Subcutaneous adipose tissue (tissue), 4 donors: ENCODE results near the gene BBOX1. TPM values are rescaled to one million over a fixed set of nuclear protein-coding genes. Genes with fewer than 3 reads are reported as not detected.

Experiments
- total RNA-seq, 4 donors: library from RNA; depleted of rRNA; stranded (reverse); fragments of >200 nt; gene quantifications; one replicate each; pipeline ENCODE4 v1.1.0, GENCODE V29; 2016
- TF ChIP-seq, protein P1 (sequence below): fragments of 450-650 bp; IDR thresholded peaks from one replicate; pipeline ENCODE4 v1.5.1; 2016; ENCODE audit warnings: low read depth, mild to moderate bottlenecking, control low read depth, antibody characterized with exemption, moderate library complexity

BBOX1 gene
- total RNA-seq, 4 donors from 2014 or later: not detected

DNA sequence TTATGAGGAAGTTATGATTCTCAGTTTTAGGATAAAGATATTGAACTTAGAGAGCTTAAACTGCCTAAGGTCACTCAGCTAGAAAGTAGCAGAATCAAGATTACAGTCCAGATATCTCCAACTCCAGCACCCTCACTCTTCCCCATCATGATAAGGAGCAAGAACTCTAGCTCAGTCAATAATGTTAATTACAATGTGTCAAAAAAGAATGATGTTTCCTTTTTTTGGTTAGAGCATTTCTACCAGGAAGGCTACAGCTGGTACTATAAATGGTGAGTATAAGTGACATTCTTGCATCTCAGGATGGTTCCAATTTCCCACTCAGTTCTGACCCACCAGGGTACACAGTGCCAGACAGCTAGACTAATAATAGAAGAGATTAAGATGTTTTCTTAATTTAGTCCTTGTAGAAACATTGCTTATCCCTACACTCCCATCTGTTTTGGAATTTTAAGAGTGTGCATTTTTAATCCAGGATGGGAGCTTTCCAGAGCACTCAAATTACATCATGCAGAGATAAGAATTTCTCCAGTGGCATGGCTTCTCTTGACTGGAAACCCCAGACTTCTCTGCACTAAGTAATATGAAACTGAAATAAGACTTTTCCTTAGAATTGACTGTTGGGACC is 21.6 kb upstream of the BBOX1 start:
- TF ChIP-seq, protein P1, sequence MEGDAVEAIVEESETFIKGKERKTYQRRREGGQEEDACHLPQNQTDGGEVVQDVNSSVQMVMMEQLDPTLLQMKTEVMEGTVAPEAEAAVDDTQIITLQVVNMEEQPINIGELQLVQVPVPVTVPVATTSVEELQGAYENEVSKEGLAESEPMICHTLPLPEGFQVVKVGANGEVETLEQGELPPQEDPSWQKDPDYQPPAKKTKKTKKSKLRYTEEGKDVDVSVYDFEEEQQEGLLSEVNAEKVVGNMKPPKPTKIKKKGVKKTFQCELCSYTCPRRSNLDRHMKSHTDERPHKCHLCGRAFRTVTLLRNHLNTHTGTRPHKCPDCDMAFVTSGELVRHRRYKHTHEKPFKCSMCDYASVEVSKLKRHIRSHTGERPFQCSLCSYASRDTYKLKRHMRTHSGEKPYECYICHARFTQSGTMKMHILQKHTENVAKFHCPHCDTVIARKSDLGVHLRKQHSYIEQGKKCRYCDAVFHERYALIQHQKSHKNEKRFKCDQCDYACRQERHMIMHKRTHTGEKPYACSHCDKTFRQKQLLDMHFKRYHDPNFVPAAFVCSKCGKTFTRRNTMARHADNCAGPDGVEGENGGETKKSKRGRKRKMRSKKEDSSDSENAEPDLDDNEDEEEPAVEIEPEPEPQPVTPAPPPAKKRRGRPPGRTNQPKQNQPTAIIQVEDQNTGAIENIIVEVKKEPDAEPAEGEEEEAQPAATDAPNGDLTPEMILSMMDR: no peak

DNA sequence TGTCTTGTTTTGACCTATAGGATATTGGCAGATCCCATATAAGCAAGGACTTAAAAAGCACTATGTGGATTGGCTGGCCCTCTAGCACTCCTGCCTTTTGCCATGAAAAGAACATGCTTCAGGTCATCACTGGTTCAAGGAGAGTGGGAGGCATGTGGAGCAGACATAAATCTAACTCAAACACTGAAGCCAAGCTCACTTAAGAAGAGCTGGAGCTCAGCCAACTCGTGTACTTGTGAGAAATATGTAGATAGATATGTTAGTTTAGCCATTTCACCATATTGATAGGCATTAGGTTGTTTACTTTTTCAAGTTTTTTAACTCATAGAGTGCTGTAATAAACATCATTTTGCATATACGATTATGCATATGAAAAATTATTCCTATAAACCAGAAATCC is 19.9 kb upstream of the BBOX1 start:
- TF ChIP-seq, protein P1: no peak

DNA sequence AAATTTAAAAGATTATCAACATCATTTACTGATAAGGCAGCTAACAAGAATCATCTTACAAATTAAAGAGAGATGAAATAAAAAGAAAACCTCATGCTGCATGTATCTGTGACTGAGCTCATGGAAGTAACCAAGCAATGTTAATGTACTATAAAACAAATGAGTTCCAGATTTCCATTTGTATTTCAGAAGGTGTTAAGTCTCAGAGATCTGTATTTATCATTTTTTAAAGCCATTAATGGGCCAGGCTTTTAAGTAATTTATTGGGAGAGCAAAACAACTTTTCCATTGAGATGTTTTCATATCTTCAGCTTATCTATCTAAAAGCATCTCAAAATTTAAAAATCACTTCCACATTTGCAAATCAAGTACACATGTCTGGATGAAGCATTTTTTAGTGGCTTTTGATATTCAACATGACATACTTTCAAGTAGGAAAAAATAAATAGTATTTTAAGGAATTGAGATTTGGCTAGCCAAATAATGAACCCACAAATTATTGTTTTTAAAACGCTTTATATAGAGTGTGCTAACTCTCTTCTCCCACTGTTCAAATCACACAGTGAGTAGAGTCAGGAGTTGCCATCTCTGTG is 17.9 kb upstream of the BBOX1 start:
- TF ChIP-seq, protein P1: no peak

DNA sequence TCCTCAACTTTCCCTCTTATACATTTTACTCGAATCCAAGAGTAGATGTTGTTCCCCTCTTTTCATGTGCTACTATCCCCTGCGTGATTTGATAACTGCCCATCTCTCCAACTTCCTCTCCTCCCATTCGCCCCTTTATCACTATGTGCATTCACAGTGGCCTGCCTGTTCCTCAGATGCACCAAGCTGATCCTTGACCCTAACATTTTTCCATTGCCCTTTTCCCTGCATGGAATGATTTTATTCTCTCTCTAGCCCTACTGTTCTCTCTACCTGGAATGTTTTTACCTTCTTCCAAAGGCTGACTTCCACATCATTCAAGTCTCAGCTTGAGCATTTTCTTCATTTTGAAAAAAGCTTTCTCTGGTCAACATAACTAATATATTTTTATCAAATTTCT is 15.8 kb upstream of the BBOX1 start:
- TF ChIP-seq, protein P1: no peak

DNA sequence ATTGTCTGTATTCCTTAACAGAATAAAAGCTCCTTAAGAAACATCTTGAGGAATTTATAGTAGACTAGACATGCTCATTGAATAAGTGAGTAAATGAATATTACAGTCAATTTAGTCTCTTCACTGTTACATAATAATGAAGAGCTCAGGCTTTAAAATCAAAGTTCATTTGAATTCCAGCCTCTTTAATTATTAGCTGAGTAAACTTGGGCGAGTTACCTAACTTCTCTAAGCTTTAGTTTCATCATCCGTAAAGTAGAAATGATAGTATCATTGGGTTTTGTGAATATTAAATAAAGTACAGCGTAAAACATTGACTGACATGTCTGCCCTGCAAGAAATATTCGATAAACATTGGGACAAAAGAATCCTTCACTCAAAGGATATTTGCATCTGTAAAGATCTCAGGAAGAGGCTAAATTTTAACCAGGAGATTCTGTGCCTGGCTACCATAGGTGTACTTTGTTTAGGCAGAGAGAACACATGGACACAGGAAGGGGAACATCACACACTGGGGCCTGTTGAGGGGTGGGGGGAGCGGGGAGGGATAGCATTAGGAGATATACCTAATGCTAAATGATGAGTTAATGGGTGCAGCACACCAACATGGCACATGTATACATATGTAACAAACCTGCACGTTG is 15.2 kb upstream of the BBOX1 start:
- TF ChIP-seq, protein P1: no peak

DNA sequence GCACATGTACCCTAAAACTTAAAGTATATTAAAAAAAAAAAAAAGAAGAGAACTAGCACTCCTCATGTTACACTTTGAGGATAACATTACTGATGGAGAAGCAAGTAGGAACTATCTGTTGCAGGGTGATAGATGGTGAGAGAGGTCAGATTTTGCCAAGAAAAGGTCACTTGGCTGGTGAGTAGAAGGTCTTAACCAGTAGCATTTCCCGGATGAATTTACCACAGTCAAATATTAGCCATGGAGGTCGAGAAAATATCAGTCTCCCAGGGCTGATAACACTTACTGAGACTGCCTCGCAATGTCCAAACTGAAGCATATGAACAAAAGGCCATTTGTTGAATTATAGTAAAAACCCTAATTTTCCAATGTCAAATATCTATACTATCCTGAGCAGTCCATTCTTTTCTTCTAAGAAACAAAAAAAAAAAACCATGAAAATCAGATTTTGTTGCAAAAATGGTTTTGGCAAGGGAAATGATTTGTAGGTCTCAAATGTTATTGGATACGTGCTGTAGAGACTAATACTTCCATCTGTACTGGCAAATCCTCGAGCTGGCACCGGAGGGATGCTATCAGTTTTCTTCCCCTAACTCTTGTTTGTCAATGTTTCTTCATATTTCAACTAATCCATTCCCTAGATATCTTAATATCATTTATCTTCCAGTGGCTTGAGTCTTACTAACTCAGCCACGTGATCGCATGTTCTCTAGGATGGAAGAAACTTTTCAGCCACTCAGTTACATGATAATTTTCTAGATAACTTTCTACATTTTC is 14.5 kb upstream of the BBOX1 start:
- TF ChIP-seq, protein P1: no peak

DNA sequence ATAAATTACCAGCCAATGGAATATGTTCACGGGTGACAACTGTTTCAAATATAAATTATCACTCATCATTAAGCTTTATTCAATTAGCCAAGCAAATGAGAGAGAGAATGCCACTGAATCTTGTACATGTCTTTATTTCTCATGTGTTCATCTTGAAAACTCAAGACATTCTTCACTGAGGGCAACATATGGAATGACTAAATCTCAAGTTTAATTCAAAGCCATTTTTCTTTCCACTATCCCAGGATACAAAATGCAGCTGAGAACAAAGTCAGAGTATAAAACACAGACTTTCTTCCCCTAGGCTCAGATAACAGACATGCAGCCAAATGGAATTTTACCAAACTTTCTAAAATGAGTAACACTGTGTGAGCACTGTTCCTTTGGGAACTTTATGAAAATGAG is 12.1 kb upstream of the BBOX1 start:
- TF ChIP-seq, protein P1: no peak
